GM10847 (cell line): Measurements from ENCODE around the gene RNF169.

Source experiments
- POLR2A ChIP-seq: IDR thresholded peaks from 2 replicates; pipeline ENCODE4 v1.6.1; 2011; ENCODE audit not compliant: insufficient read length; ENCODE audit errors: extremely low read depth

RNF169 gene

GRCh38 chr11:74849525-74850391, 101.1 kb downstream of the RNF169 start:
- no peak for TF ChIP-seq POLR2A

DNA sequence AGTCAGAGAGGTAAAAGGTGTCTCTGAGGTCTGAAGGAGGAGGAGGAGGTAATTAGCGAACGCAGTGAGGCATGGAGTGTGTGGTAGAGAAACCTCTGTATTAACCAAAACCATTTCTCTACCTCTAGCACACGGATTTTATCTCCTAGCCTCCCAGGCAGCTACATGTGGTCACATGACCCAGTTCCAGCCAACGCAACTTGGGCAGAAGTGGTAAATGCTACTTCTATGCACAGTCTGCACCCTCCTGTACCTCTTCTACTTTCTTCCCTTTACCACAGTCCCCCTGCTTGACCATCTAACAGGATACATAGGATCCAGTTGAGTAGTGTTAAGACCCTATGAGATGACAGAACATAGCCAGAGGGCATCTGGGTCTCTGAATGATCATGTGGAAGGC, 104.6 kb downstream of the RNF169 start:
- no peak for TF ChIP-seq POLR2A

GRCh38 chr11:74860743-74861142, 112.1 kb downstream of the RNF169 start:
- TF ChIP-seq POLR2A = no peak

DNA sequence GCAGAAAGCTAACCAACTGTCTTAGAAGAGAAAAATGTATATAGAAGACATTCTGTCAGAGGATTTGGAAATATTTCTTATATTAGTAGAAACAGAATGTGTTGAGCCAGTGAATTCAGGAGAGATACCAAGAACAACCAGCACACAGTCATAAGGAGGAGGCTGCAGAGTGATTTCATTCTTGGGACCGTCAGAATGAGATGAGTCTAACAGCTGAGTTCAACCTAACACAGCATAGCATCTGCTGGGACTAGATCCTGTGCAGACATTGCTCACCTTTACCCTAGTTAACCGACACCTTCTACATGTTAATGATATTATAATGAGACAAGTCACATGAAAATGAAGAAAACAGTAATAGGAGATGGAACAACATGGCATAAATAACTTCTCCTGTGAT, 114.8 kb downstream of the RNF169 start:
- TF ChIP-seq POLR2A = no peak

- no peak for TF ChIP-seq POLR2A
Observed at GRCh38 chr11:74866557-74866956, 117.9 kb downstream of the RNF169 start.

DNA sequence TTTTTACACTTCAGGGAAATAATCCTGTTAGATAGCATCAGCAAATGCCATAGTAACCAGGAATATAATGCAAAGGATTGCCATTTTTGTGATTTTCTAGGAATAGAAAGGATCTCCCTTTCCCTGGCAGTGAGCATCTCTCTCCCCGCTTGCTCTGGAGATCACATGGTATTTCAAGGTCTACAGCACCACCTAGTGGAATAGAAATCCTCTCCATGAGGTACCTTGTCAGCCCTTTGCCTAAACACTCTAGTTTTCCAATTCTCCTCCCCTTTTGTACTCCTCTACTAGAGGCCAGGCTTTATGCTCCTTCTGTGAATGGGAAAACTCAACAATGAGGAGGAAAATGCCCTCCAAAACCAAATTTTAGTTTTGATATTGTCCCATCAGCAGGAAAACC, 121.8 kb downstream of the RNF169 start:
- no peak for TF ChIP-seq POLR2A

DNA sequence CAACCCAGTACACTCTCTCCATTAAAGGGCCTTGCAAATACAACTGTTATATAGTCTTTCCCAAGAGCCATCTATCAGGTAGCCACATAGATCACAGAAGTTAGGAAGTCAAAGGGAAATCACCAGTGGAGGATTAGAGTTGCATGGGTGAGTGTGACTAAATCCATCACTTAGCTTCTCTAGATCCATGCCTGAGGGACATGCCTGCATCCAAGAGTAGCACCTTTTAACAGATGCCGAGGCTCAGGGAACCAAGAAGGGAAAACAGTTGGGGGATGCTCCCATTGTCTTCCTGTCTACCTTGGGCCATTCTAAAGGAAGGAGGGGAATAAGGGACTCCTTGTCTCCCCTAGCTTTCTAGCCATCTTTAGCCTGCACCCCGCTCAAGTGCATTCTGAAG, 122.4 kb downstream of the RNF169 start:
- no peak for TF ChIP-seq POLR2A

DNA sequence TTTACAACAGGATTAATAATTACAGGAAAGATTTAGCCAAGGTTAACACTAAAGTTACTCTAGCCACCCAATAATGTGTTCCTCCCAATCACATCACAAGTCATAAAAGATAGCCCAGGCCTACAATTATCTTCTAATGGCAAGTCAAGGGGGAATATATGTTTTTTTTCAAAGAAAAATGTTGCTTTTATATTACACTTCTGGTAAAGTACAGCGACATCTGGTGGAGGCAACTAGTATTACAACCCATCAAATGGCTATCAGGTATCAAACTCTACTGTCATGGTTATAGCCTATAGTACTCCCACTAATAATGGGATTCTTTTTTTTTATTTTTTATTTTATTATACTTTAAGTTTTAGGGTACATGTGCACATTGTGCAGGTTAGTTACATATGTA, 128.5 kb downstream of the RNF169 start:
- TF ChIP-seq POLR2A = no peak
